Measurements from ENCODE around the gene GFI1B. TPM values are rescaled to one million over a fixed set of nuclear protein-coding genes. Genes with fewer than 3 reads are reported as not detected.

GFI1B gene
- total RNA-seq, 1 experiment from 2014 or later: not detected

DNA sequence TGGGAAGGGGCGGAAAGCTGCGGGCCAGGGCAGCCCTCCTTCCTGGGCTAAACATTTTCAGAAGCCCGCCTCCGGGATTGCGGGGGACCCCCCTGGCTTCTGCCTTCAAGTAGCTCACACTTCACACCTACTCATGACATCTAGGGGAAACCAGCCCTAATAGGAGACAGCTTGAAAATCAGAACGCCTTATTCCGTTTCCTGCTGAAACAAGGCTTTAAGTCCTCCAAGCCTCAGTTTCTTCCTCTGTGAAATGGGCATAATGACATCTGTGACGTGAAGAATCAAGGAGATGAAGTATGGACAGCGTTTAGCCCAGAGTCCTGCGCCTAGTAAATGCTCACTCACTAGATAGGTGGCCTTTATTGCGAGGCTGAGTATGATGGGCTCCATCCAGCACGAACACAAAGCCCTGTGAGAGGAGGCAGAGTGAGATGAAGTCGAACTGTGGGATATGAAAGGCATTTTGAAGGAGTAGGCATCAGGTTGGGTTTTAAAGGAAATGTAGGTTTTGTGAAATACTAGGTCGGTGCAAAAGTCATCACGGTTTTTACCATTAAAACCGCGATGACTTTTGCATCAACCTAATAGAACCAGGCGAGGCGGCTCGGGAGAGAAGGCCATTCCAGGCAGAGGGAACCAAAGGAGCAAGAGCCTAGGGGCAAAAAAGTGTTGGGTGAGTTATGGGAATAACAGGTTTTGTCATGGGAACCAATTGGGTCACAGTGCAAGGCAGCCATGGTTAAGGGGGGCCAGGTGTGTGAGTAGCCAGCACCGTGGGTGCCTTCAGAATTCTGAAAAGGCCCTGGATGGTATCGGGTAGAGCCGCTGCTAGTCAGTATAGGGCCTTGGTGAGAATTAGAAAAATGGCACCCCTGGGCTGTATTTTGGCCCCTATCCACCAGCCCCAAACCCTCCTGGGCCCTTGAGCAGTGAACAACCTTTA is 33.0 kb upstream of the GFI1B start:
- no peak for DNase-seq (ENCODE audit: low spot score)
- ChIA-PET POLR2A (ENCODE audit: low non-redundant PET) (interaction anchor here (0.7 kb wide), 1 partner anchor 85 kb away, joined by 4 read pairs; no protein-coding TSS in a partner anchor), CTCF (interaction anchor here (0.7 kb wide), 1 partner anchor 62 kb away, joined by 4 read pairs; no protein-coding TSS in a partner anchor)
- H3K4me3 ChIP-seq (ENCODE audit: low read depth, low read length, poor library complexity, severe bottlenecking): peak overlapping the region; percentile 98
- H3K36me3 ChIP-seq (ENCODE audit: insufficient read depth, low read length, poor library complexity, severe bottlenecking): no peaks in the 10 kb centered on the region
- TF ChIP-seq, protein P1, sequence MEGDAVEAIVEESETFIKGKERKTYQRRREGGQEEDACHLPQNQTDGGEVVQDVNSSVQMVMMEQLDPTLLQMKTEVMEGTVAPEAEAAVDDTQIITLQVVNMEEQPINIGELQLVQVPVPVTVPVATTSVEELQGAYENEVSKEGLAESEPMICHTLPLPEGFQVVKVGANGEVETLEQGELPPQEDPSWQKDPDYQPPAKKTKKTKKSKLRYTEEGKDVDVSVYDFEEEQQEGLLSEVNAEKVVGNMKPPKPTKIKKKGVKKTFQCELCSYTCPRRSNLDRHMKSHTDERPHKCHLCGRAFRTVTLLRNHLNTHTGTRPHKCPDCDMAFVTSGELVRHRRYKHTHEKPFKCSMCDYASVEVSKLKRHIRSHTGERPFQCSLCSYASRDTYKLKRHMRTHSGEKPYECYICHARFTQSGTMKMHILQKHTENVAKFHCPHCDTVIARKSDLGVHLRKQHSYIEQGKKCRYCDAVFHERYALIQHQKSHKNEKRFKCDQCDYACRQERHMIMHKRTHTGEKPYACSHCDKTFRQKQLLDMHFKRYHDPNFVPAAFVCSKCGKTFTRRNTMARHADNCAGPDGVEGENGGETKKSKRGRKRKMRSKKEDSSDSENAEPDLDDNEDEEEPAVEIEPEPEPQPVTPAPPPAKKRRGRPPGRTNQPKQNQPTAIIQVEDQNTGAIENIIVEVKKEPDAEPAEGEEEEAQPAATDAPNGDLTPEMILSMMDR (conservative IDR thresholded peaks at IDR 0.05; ENCODE audit: low read depth, low read length): no peak
- no peak for TF ChIP-seq EZH2 (IDR thresholded peaks at IDR 0.05; ENCODE audit: borderline replicate concordance, low read depth, low read length, poor library complexity, severe bottlenecking)
- H3K9me3 ChIP-seq (ENCODE audit: low read depth, low read length, poor library complexity, severe bottlenecking): no peaks in the 10 kb centered on the region
- peak overlapping the region; percentile 100 for H3K27ac ChIP-seq (ENCODE audit: low read depth, low read length, poor library complexity, severe bottlenecking)
- no peaks in the 10 kb centered on the region for H3K27me3 ChIP-seq (replicated peaks; ENCODE audit: insufficient read depth, low read depth, low read length, poor library complexity)
- BruUV-seq (replicated peaks): no TSS peak
- H3K4me1 ChIP-seq (ENCODE audit: insufficient read depth, low read length, poor library complexity, severe bottlenecking): peaks cover 11% of the 10 kb centered on the region
- intact Hi-C loops (cut with micrococcal nuclease; ENCODE audit: unreplicated experiment): no loop called here

DNA sequence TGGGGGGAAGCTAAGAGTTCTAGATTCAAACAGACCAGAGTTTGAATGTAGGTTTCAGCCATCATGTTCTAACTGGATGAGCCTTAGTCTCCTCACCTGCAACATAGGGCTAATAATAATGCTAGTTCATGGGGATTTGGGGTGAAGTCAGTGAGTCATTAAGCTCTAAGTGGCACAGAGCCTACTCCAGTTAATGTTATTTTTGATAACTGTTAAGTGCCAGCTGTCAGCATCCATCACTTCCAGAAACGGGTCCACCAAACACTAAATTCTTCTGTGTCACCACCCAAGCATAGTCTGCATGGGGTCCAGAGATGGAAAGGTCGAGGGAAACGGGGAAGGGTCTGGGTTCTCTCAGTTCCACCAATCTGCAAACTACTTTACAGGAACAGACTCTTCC is 32.3 kb upstream of the GFI1B start:
- BruUV-seq (replicated peaks): no TSS peak
- no peak overlapping the region for H3K27ac ChIP-seq (ENCODE audit: low read depth, low read length, poor library complexity, severe bottlenecking)
- peaks cover 11% of the 10 kb centered on the region for H3K4me1 ChIP-seq (ENCODE audit: insufficient read depth, low read length, poor library complexity, severe bottlenecking)
- no peaks in the 10 kb centered on the region for H3K36me3 ChIP-seq (ENCODE audit: insufficient read depth, low read length, poor library complexity, severe bottlenecking)
- intact Hi-C loops (cut with micrococcal nuclease; ENCODE audit: unreplicated experiment): no loop called here
- DNase-seq (ENCODE audit: low spot score): no peak
- ChIA-PET POLR2A (ENCODE audit: low non-redundant PET) (no interaction called here), CTCF (no interaction called here)
- H3K4me3 ChIP-seq (ENCODE audit: low read depth, low read length, poor library complexity, severe bottlenecking): no peak overlapping the region
- no peaks in the 10 kb centered on the region for H3K27me3 ChIP-seq (replicated peaks; ENCODE audit: insufficient read depth, low read depth, low read length, poor library complexity)
- H3K9me3 ChIP-seq (ENCODE audit: low read depth, low read length, poor library complexity, severe bottlenecking): no peaks in the 10 kb centered on the region
- TF ChIP-seq, protein P1 (conservative IDR thresholded peaks at IDR 0.05; ENCODE audit: low read depth, low read length): no peak
- no peak for TF ChIP-seq EZH2 (IDR thresholded peaks at IDR 0.05; ENCODE audit: borderline replicate concordance, low read depth, low read length, poor library complexity, severe bottlenecking)

DNA sequence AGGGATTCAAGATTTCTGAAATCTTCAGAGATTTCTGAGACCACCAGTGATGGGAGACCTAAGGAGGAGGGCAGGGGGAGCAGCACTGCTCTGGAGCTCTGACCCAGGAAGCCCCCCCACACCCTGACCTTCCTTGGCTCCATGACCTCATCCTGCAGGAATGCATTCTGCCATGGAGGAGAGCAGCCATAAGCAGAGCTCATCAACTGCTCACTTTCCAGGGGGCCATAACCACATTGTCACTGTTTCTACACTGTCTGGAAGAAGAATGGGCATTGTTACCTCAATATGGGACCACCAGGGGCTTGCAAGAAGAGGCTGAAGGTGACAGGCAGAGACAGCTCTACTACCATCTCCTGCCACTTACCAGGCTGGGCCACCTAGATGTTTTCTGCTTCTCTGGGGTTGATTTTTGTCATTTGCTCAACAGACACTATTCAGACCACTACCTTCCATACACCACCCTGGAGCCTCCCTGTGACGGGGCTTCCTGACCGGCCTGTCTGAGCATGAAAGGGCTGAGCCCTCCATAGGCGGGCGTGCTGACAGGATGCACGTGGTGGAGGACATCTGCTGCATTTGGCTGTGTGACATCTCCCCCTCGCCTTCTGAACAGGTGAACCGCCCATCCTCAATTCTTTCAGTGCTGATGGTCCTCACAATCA is 31.7 kb upstream of the GFI1B start:
- H3K4me3 ChIP-seq (ENCODE audit: low read depth, low read length, poor library complexity, severe bottlenecking): no peak overlapping the region
- no peaks in the 10 kb centered on the region for H3K36me3 ChIP-seq (ENCODE audit: insufficient read depth, low read length, poor library complexity, severe bottlenecking)
- H3K9me3 ChIP-seq (ENCODE audit: low read depth, low read length, poor library complexity, severe bottlenecking): no peaks in the 10 kb centered on the region
- intact Hi-C loops (cut with micrococcal nuclease; ENCODE audit: unreplicated experiment): no loop called here
- no peak for DNase-seq (ENCODE audit: low spot score)
- CTCF ChIA-PET: no interaction called here
- BruUV-seq (replicated peaks): no TSS peak
- no peaks in the 10 kb centered on the region for H3K27me3 ChIP-seq (replicated peaks; ENCODE audit: insufficient read depth, low read depth, low read length, poor library complexity)
- H3K27ac ChIP-seq (ENCODE audit: low read depth, low read length, poor library complexity, severe bottlenecking): no peak overlapping the region
- POLR2A ChIA-PET (ENCODE audit: low non-redundant PET): no interaction called here
- peaks cover 11% of the 10 kb centered on the region for H3K4me1 ChIP-seq (ENCODE audit: insufficient read depth, low read length, poor library complexity, severe bottlenecking)
- no peak for TF ChIP-seq EZH2 (IDR thresholded peaks at IDR 0.05; ENCODE audit: borderline replicate concordance, low read depth, low read length, poor library complexity, severe bottlenecking)
- TF ChIP-seq, protein P1 (conservative IDR thresholded peaks at IDR 0.05; ENCODE audit: low read depth, low read length): no peak

Measured in A673 (cell line).